Activated naive CD4-positive, alpha-beta T cell treated with anti-CD3 and anti-CD28 coated beads, Interleukin-2, amount 50 U/mL, for 16 hours (primary cell): ENCODE measurements around the gene KRTAP1-3.
"Not testable (repeated sequence)": the region's sequence is repeated elsewhere in the genome, so short reads cannot be mapped to it uniquely, and the experiment has no call there.

Experiments used
- DNase-seq: peaks from one replicate; pipeline ENCODE4 v3.0.0-alpha.2; 2020

Gene KRTAP1-3

GRCh38 chr17:41052566-41052965 is 17.9 kb upstream of the KRTAP1-3 start:
- no peak for DNase-seq

GRCh38 chr17:41049110-41049509 is 14.4 kb upstream of the KRTAP1-3 start:
- DNase-seq: no peak

GRCh38 chr17:41048441-41048840 is 13.8 kb upstream of the KRTAP1-3 start:
- DNase-seq: no peak

GRCh38 chr17:41046735-41047465 is 12.2 kb upstream of the KRTAP1-3 start, which contains the start of gene KRTAP2-1:
Gene KRTAP2-1 (minus strand): TSS chr17:41047316. CDS start chr17:41047267, 49 bp downstream.
- DNase-seq: not testable (repeated sequence)

GRCh38 chr17:41042953-41043352 is 8.3 kb upstream of the KRTAP1-3 start:
- DNase-seq: no peak

GRCh38 chr17:41040783-41041571 is 6.3 kb upstream of the KRTAP1-3 start, which contains the start of gene KRTAP1-1:
Gene KRTAP1-1 (minus strand): TSS chr17:41041450. CDS start chr17:41041397, 53 bp downstream.
- DNase-seq: not testable (repeated sequence)

GRCh38 chr17:41037853-41038350 is 3.2 kb upstream of the KRTAP1-3 start:
- DNase-seq: no peak

GRCh38 chr17:41029633-41030245 is 4.9 kb downstream of the KRTAP1-3 start, which contains the start of gene KRTAP1-4:
Gene KRTAP1-4 (minus strand): TSS chr17:41030195. CDS start chr17:41030078, 117 bp downstream.
- no peak for DNase-seq

GRCh38 chr17:41026715-41027471 is 7.8 kb downstream of the KRTAP1-3 start, which contains the start of gene KRTAP1-5:
Gene KRTAP1-5 (minus strand): TSS chr17:41027208. CDS start chr17:41027155, 53 bp downstream.
- no peak for DNase-seq

- no peak for DNase-seq
Observed at GRCh38 chr17:41024697-41025096, 10.0 kb downstream of the KRTAP1-3 start.

GRCh38 chr17:41020336-41020735 is 14.3 kb downstream of the KRTAP1-3 start:
- no peak for DNase-seq

GRCh38 chr17:41019415-41019814 is 15.3 kb downstream of the KRTAP1-3 start:
- DNase-seq: no peak

- no peak for DNase-seq
Observed at GRCh38 chr17:41018541-41018940, 16.1 kb downstream of the KRTAP1-3 start.

- no peak for DNase-seq
Observed at GRCh38 chr17:41016578-41017215, 18.0 kb downstream of the KRTAP1-3 start.

- DNase-seq: no peak
Observed at GRCh38 chr17:41015454-41015853, 19.2 kb downstream of the KRTAP1-3 start.

- no peak for DNase-seq
Observed at GRCh38 chr17:41013606-41014005, 21.1 kb downstream of the KRTAP1-3 start.

GRCh38 chr17:41013181-41013580 is 21.5 kb downstream of the KRTAP1-3 start:
- DNase-seq: no peak

GRCh38 chr17:41012326-41013120 is 22.2 kb downstream of the KRTAP1-3 start:
- no peak for DNase-seq

GRCh38 chr17:41010441-41010840 is 24.2 kb downstream of the KRTAP1-3 start:
- DNase-seq: no peak

- DNase-seq: no peak
Observed at GRCh38 chr17:41009936-41010335, 24.7 kb downstream of the KRTAP1-3 start.

- DNase-seq: no peak
Observed at GRCh38 chr17:41009301-41009760, 25.3 kb downstream of the KRTAP1-3 start.
